H1 (cell line): ENCODE measurements around the gene ZNF521. TPM values are rescaled to one million over a fixed set of nuclear protein-coding genes. Genes with fewer than 3 reads are reported as not detected.

Experiments
- BCL11A ChIP-seq, 2 experiments: IDR thresholded peaks; one replicate each; pipeline ENCODE4 v1.6.1; 2011; ENCODE audit warnings: low read depth in 2 of 2, low read length in 2 of 2, mild to moderate bottlenecking in 2 of 2
- BRCA1 ChIP-seq: IDR thresholded peaks from 2 replicates; pipeline ENCODE4 v1.6.1; 2012; ENCODE audit warnings: low read depth, low read length, improper control_type of control experiment
- CEBPB ChIP-seq: IDR thresholded peaks from 2 replicates; pipeline ENCODE4 v1.6.1; 2012; ENCODE audit warnings: low read depth, low read length
- CHD1 ChIP-seq: IDR thresholded peaks from 2 replicates; pipeline ENCODE4 v1.6.1; 2012; ENCODE audit warnings: low read depth, low read length, improper control_type of control experiment
- CREB1 ChIP-seq: IDR thresholded peaks from 2 replicates; pipeline ENCODE4 v1.6.1; 2012; ENCODE audit warnings: inconsistent platforms
- FOSL1 ChIP-seq: IDR thresholded peaks from 2 replicates; pipeline ENCODE4 v1.6.1; 2011; ENCODE audit warnings: mild to moderate bottlenecking, low read depth, low read length, moderate library complexity; ENCODE audit not compliant: insufficient read depth
- JUN ChIP-seq: IDR thresholded peaks from 2 replicates; pipeline ENCODE4 v1.6.1; 2011; ENCODE audit warnings: low read depth, mild to moderate bottlenecking, improper control_type of control experiment, low read length
- JUND ChIP-seq: IDR thresholded peaks from 2 replicates; pipeline ENCODE4 v1.6.1; 2011; ENCODE audit warnings: mild to moderate bottlenecking, improper control_type of control experiment, low read length
- NRF1 ChIP-seq: IDR thresholded peaks from 2 replicates; pipeline ENCODE4 v1.6.1; 2011; ENCODE audit warnings: mild to moderate bottlenecking, low read depth, low read length, improper control_type of control experiment
- POLR2AphosphoS5 ChIP-seq: IDR thresholded peaks from 2 replicates; pipeline ENCODE4 v1.6.1; 2011; ENCODE audit warnings: low read depth, low read length
- RAD21 ChIP-seq, 2 experiments: IDR thresholded peaks in 1 of 2; conservative IDR thresholded peaks in 1 of 2; 2 replicates each; pipeline ENCODE4 v1.6.1; 2011; ENCODE audit warnings: low read depth in 2 of 2, low read length in 2 of 2, improper control_type of control experiment in 1 of 2, inconsistent platforms in 1 of 2, mild to moderate bottlenecking in 1 of 2, moderate library complexity in 1 of 2
- SIRT6 ChIP-seq: IDR thresholded peaks from one replicate; pipeline ENCODE4 v1.7.1; 2012; ENCODE audit warnings: low read length, inconsistent platforms
- TBP ChIP-seq: IDR thresholded peaks from 2 replicates; pipeline ENCODE4 v1.6.1; 2011; ENCODE audit warnings: low read depth, low read length, improper control_type of control experiment
- polyA plus RNA-seq, 7 experiments: library from polyadenylated mRNA; depleted of rRNA in 3 of 7; stranded (reverse) in 5 of 7; unstranded in 2 of 7; fragments of >200 nt in 5 of 7; fragments of 200-250 nt in 2 of 7; gene quantifications; 1 replicate in 5 of 7; 2 replicates in 1 of 7; 4 replicates in 1 of 7; pipeline versions ENCODE4 v1.2.1 to v1.2.3, GENCODE V29; 2011 to 2013; ENCODE audit warnings: missing spikeins in 2 of 7, mixed read lengths in 2 of 7
- total RNA-seq: library from RNA; stranded (reverse); fragmentation: NEBNext Ultra II Directional; extraction: Animal tissue kit (Norgen Biotek cat#: 25700); gene quantifications from 2 replicates; pipeline ENCODE4 v1.2.1, GENCODE V29; 2021

ZNF521 gene
- total and polyA plus RNA-seq, 2 of the 8 experiments (the other 6 are each of a cell fraction or from before 2014, with no cell fraction given): 9.5 to 15.8 TPM

- TF ChIP-seq RAD21 (IDR thresholded peaks at IDR 0.05 in 1 of 2, conservative IDR thresholded peaks at IDR 0.05 in 1 of 2; ENCODE audit: low read depth in 2 of 2, low read length in 2 of 2) (peak; percentile 37 to 56), CREB1 (no peak), JUND (no peak), CHD1 (no peak), TBP (no peak), NRF1 (no peak), JUN (no peak), BRCA1 (no peak), CEBPB (peak; percentile 2; the same call in 1 of the 2 replicates), POLR2AphosphoS5 (no peak), BCL11A (IDR thresholded peaks at IDR 0.05; ENCODE audit: low read depth in 2 of 2, low read length in 2 of 2) (no peak), FOSL1 (no peak), SIRT6 (no peak)
Measured at GRCh38 chr18:25121442-25121841, 230.5 kb downstream of the ZNF521 start (continued).
